HUDEP-2 (cell line): ENCODE measurements around the gene PCDHA10.
"Not testable (repeated sequence)": the region's sequence is repeated elsewhere in the genome, so short reads cannot be mapped to it uniquely, and the experiment has no call there.

Source experiments
- DNase-seq, 76 experiments: peaks; one replicate each; lab custom pipeline; 2025; ENCODE audit not compliant: unreplicated experiment in 76 of 76; lab: John Stamatoyannopoulos, UW

Gene PCDHA10, protein sequence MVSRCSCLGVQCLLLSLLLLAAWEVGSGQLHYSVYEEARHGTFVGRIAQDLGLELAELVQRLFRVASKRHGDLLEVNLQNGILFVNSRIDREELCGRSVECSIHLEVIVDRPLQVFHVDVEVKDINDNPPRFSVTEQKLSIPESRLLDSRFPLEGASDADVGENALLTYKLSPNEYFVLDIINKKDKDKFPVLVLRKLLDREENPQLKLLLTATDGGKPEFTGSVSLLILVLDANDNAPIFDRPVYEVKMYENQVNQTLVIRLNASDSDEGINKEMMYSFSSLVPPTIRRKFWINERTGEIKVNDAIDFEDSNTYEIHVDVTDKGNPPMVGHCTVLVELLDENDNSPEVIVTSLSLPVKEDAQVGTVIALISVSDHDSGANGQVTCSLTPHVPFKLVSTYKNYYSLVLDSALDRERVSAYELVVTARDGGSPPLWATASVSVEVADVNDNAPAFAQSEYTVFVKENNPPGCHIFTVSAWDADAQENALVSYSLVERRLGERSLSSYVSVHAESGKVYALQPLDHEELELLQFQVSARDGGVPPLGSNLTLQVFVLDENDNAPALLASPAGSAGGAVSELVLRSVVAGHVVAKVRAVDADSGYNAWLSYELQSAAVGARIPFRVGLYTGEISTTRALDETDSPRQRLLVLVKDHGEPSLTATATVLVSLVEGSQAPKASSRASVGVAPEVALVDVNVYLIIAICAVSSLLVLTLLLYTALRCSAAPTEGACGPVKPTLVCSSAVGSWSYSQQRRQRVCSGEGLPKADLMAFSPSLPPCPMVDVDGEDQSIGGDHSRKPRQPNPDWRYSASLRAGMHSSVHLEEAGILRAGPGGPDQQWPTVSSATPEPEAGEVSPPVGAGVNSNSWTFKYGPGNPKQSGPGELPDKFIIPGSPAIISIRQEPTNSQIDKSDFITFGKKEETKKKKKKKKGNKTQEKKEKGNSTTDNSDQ

GRCh38 chr5:140855772-140856674 is at the start of gene PCDHA10:
Gene PCDHA10, plus strand, starts transcription at chr5:140855897. Its CDS starts 152 bp downstream, at chr5:140856049.
- no peak for DNase-seq

DNA sequence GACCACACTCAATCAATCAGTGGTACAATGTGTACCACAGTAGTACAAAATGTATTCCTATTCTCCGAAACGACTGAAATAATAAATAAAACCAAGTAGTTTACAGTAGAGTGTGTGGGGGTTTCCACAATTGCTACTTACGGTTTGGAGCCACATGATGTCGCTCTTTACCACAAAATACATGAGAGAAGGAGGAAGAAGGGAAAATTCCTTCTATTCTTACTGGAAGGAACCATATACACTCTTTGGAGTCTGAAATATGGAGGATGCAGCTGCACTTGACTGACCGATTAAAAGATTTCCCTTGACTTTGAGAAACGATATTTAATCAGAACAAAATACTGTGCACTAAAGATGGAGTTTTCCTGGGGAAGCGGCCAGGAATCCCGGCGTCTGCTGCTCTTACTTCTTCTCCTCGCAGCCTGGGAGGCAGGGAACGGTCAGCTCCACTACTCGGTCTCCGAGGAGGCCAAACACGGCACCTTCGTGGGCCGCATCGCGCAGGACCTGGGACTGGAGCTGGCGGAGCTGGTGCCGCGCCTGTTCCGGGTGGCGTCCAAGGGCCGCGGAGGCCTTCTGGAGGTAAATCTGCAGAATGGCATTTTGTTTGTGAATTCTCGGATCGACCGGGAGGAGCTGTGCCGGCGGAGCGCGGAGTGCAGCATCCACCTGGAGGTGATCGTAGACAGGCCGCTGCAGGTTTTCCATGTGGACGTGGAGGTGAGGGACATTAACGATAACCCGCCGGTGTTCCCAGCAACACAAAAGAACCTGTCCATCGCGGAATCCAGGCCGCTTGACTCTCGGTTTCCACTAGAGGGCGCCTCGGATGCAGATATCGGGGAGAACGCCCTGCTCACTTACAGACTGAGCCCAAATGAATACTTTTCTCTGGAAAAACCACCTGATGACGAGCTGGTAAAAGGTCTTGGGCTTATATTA is 48.6 kb upstream of the PCDHA10 start, which contains the start of gene PCDHA4:
TSS of gene PCDHA4 (plus strand) at position 235 of the 942 bp plus-strand sequence.
- peak in 10 of 76 experiments; percentile 1 to 36 (median 4) for DNase-seq

DNA sequence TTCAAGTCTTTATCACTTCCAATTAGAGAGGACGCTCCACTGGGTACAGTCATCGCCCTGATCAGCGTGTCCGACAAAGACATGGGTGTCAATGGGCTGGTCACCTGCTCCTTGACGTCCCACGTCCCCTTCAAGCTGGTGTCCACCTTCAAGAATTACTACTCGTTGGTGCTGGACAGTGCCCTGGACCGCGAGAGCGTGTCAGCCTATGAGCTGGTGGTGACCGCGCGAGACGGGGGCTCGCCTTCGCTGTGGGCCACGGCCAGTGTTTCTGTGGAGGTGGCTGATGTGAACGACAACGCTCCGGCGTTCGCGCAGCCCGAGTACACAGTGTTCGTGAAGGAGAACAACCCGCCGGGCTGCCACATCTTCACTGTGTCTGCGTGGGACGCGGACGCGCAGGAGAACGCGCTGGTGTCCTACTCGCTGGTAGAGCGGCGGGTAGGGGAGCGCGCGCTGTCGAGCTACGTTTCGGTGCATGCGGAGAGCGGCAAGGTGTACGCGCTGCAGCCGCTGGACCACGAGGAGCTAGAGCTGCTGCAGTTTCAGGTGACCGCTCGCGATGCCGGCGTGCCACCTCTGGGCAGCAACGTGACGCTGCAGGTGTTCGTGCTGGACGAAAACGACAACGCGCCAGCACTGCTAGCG is 47.3 kb upstream of the PCDHA10 start:
- DNase-seq, result not testable (repeated sequence)

DNA sequence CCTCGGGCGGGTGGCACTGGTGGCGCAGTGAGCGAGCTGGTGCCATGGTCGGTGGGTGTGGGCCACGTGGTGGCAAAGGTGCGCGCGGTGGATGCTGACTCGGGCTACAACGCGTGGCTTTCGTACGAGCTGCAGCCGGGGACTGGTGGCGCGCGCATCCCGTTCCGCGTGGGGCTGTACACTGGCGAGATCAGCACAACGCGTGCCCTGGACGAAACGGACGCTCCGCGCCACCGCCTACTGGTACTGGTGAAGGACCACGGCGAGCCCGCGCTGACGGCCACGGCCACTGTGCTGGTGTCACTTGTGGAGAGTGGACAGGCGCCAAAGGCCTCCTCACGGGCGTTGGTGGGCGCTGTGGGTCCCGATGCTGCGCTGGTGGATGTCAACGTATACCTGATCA is 46.8 kb upstream of the PCDHA10 start:
- no peak for DNase-seq

- DNase-seq, result peak in 23 of 76 experiments; percentile 2 to 36 (median 14)
Measured at GRCh38 chr5:140821375-140822280, 34.1 kb upstream of the PCDHA10 start, which contains the start of gene PCDHA5. Gene PCDHA5, plus strand, starts transcription at chr5:140821613.

GRCh38 chr5:140822281-140822629 is 33.4 kb upstream of the PCDHA10 start:
- no peak for DNase-seq

- DNase-seq, result not testable (repeated sequence)
Measured at GRCh38 chr5:140822969-140823368, 32.7 kb upstream of the PCDHA10 start.

DNA sequence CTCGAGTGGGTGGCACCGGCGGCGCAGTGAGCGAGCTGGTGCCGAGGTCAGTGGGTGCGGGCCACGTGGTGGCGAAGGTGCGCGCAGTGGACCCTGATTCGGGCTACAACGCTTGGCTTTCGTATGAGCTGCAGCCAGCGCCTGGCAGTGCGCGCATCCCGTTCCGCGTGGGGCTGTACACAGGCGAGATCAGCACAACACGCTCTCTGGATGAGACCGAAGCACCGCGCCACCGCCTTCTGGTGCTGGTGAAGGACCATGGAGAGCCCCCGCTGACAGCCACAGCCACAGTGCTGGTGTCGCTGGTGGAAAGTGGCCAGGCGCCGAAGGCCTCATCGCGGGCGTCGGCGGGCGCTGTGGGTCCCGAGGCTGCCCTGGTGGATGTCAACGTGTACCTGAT is 32.2 kb upstream of the PCDHA10 start:
- no peak for DNase-seq

DNA sequence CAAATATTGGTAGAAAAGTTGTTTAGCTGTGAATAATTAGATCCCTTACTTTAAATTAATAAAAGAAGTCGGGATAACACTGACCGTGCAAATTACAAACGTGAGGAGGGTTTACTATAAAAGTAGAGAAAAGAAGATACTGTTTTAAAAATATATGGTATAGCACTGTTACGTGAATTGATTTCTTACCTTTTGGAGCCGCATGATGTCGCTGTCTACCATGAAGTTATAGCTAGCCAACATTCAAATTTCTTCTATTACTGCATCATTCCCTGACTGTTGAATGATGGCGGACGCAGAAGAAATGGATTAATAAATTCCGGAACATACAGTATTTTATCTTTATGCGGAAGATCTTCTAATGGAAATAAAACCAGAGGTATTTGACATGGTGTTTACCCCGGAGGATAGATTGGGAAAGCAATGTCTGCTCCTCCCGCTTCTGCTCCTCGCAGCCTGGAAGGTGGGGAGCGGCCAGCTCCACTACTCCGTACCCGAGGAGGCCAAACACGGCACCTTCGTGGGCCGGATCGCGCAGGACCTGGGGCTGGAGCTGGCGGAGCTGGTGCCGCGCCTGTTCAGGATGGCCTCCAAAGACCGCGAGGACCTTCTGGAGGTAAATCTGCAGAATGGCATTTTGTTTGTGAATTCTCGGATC is 27.9 kb upstream of the PCDHA10 start, which contains the start of gene PCDHA6:
TSS of gene PCDHA6 (plus strand) at position 257 of the 658 bp plus-strand sequence. CDS start at position 389, 132 bp downstream.
- DNase-seq, result no peak

GRCh38 chr5:140828362-140828737 is 27.3 kb upstream of the PCDHA10 start:
- no peak for DNase-seq

DNA sequence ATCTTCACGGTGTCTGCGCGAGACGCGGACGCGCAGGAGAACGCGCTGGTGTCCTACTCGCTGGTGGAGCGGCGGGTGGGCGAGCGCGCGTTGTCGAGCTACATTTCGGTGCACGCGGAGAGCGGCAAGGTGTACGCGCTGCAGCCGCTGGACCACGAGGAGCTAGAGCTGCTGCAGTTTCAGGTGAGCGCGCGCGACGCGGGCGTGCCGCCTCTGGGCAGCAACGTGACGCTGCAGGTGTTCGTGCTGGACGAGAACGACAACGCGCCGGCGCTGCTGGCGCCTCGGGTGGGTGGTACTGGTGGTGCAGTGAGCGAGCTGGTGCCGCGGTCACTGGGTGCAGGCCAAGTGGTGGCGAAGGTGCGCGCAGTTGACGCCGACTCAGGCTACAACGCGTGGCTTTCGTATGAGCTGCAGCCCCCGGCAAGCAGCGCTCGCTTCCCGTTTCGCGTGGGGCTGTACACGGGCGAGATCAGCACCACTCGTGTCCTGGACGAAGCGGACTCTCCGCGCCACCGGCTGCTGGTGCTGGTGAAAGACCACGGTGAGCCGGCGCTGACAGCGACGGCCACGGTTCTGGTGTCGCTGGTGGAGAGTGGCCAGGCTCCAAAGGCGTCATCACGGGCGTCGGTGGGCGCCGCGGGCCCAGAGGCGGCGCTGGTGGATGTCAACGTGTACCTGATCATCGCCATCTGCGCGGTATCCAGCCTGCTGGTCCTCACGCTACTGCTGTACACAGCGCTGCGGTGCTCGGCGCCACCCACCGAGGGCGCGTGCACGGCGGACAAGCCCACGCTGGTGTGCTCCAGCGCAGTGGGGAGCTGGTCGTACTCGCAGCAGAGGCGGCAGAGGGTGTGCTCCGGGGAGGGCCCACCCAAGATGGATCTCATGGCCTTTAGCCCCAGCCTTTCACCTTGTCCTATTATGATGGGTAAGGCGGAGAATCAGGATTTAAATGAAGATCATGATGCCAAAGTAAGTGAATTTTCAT is 25.9 kb upstream of the PCDHA10 start:
- not testable (repeated sequence) for DNase-seq

DNA sequence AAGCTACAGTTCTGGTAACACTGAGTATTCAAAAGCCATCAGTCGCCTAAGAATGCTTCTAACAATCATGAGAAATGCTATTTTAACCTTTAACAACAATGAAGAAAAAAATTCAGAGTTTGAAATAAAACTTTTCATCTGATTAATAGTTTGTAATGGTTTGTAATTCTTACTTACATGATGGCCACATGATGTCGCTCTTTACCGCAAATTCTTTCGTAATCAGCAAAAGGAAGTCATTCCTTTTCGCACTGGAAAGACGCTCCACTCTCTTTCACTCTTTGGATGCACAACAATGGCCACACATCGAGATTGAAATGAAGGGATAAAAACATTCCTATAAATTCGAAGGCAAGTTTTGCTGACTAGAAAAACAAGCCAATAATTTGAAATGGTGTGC is 21.7 kb upstream of the PCDHA10 start, which contains the start of gene PCDHA7:
TSS of gene PCDHA7 (plus strand) at position 277 of the 400 bp plus-strand sequence. CDS start at position 392, 115 bp downstream.
- DNase-seq, result no peak

DNA sequence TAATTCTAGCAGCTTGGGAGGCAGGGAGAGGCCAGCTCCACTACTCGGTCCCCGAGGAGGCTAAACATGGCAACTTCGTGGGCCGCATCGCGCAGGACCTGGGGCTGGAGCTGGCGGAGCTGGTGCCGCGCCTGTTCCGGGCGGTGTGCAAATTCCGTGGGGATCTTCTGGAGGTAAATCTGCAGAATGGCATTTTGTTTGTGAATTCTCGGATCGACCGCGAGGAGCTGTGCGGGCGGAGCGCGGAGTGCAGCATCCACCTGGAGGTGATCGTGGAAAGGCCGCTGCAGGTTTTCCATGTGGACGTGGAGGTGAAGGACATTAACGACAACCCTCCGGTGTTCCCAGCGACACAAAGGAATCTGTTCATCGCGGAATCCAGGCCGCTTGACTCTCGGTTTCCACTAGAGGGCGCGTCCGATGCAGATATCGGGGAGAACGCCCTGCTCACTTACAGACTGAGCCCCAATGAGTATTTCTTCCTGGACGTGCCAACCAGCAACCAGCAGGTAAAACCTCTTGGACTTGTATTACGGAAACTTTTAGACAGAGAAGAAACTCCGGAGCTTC is 21.2 kb upstream of the PCDHA10 start:
- DNase-seq, result not testable (repeated sequence)

DNA sequence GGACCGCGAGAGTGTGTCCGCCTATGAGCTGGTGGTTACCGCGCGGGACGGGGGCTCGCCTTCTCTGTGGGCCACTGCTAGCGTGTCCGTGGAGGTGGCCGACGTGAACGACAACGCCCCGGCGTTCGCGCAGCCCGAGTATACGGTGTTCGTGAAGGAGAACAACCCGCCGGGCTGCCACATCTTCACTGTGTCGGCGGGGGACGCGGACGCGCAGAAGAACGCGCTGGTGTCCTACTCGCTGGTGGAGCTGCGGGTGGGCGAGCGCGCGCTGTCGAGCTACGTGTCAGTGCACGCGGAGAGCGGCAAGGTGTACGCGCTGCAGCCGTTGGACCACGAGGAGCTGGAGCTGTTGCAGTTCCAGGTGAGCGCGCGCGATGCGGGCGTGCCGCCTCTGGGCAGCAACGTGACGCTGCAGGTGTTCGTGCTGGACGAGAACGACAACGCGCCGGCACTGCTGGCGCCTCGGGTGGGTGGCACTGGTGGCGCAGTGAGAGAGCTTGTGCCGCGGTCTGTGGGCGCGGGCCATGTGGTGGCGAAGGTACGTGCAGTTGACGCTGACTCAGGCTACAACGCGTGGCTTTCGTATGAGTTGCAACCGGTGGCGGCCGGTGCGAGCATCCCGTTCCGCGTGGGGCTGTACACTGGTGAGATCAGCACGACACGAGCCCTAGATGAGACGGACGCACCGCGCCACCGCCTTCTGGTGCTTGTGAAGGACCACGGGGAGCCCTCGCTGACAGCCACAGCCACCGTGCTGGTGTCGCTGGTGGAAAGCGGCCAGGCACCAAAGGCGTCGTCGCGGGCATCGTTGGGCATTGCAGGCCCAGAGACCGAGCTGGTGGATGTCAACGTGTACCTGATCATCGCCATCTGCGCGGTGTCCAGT is 19.8 kb upstream of the PCDHA10 start:
- DNase-seq, result no peak
